IPS-11a (cell line): ENCODE data around the gene RAB22A.

ENCODE experiments used
- H3K4me3 ChIP-seq: one replicate; pipeline ENCODE4 v1.5.1; 2013; ENCODE audit warnings: low read depth, low read length, control low read depth

RAB22A gene

GRCh38 chr20:58384821-58385220 is 75.3 kb downstream of the RAB22A start:
- H3K4me3 ChIP-seq, result no peak overlapping the region

GRCh38 chr20:58388028-58388601 is 78.6 kb downstream of the RAB22A start:
- no peak overlapping the region for H3K4me3 ChIP-seq

GRCh38 chr20:58388882-58389323 is 79.4 kb downstream of the RAB22A start, which contains the start of gene VAPB:
Gene VAPB, plus strand, starts transcription at chr20:58389229. Its CDS starts 231 bp downstream, at chr20:58389460.
- H3K4me3 ChIP-seq, result peak within 1 kb of the TSS; percentile 81

GRCh38 chr20:58389324-58389967 is 79.9 kb downstream of the RAB22A start:
- peak overlapping the region; percentile 81 for H3K4me3 ChIP-seq

GRCh38 chr20:58389968-58390658 is 80.6 kb downstream of the RAB22A start:
- peak overlapping the region; percentile 81 for H3K4me3 ChIP-seq

GRCh38 chr20:58390659-58391035 is 81.1 kb downstream of the RAB22A start:
- no peak overlapping the region for H3K4me3 ChIP-seq

- H3K4me3 ChIP-seq, result no peak overlapping the region
Observed at GRCh38 chr20:58392286-58392685, 82.8 kb downstream of the RAB22A start.

- H3K4me3 ChIP-seq, result no peak overlapping the region
Observed at GRCh38 chr20:58393299-58393698, 83.8 kb downstream of the RAB22A start.

GRCh38 chr20:58394801-58395200 is 85.3 kb downstream of the RAB22A start:
- no peak overlapping the region for H3K4me3 ChIP-seq

GRCh38 chr20:58395604-58396003 is 86.1 kb downstream of the RAB22A start:
- H3K4me3 ChIP-seq, result no peak overlapping the region

- no peak overlapping the region for H3K4me3 ChIP-seq
Observed at GRCh38 chr20:58397429-58397828, 87.9 kb downstream of the RAB22A start.

- no peak overlapping the region for H3K4me3 ChIP-seq
Observed at GRCh38 chr20:58398254-58398653, 88.7 kb downstream of the RAB22A start.

- H3K4me3 ChIP-seq, result no peak overlapping the region
Observed at GRCh38 chr20:58399926-58400325, 90.4 kb downstream of the RAB22A start.

GRCh38 chr20:58401162-58401561 is 91.6 kb downstream of the RAB22A start:
- no peak overlapping the region for H3K4me3 ChIP-seq

- H3K4me3 ChIP-seq, result no peak overlapping the region
Observed at GRCh38 chr20:58402305-58402704, 92.8 kb downstream of the RAB22A start.

GRCh38 chr20:58402827-58403226 is 93.3 kb downstream of the RAB22A start:
- H3K4me3 ChIP-seq, result no peak overlapping the region

GRCh38 chr20:58403272-58403671 is 93.8 kb downstream of the RAB22A start:
- H3K4me3 ChIP-seq, result no peak overlapping the region

GRCh38 chr20:58405504-58406291 is 96.2 kb downstream of the RAB22A start:
- no peak overlapping the region for H3K4me3 ChIP-seq

- H3K4me3 ChIP-seq, result no peak overlapping the region
Observed at GRCh38 chr20:58406422-58407001, 97.0 kb downstream of the RAB22A start.

- H3K4me3 ChIP-seq, result no peak overlapping the region
Observed at GRCh38 chr20:58407201-58407873, 97.8 kb downstream of the RAB22A start.
